ENCODE results near the gene NRG3. TPM values are rescaled to one million over a fixed set of nuclear protein-coding genes. Genes with fewer than 3 reads are reported as not detected.

The NRG3 gene
- total RNA-seq, 4 donors from 2014 or later = under 0.01 to 0.65 (median 0.17) TPM

- no peaks in the 10 kb centered on the region for H3K4me1 ChIP-seq
- no peak overlapping the region for H3K4me3 ChIP-seq
- no peaks in the 10 kb centered on the region for H3K36me3 ChIP-seq
- DNase-seq (ENCODE audit: extremely low spot score) = no peak
- 78% methylated on average over 4 of the region's 4 CpGs for WGBS
- H3K9me3 ChIP-seq = no peaks in the 10 kb centered on the region
- H3K27ac ChIP-seq (replicated peaks in 1 of 4) = no peak overlapping the region
- TF ChIP-seq EP300 (IDR thresholded peaks at IDR 0.05) (no peak), POLR2A (IDR thresholded peaks at IDR 0.05; ENCODE audit: low read depth) (no peak), POLR2AphosphoS5 (IDR thresholded peaks at IDR 0.05) (no peak), CTCF (IDR thresholded peaks at IDR 0.05) (no peak)
- H3K27me3 ChIP-seq = no peaks in the 10 kb centered on the region
- intact Hi-C loops (cut with DNase I) = no loop called here
Measured at GRCh38 chr10:82391971-82392370, 517.0 kb downstream of the NRG3 start.

DNA sequence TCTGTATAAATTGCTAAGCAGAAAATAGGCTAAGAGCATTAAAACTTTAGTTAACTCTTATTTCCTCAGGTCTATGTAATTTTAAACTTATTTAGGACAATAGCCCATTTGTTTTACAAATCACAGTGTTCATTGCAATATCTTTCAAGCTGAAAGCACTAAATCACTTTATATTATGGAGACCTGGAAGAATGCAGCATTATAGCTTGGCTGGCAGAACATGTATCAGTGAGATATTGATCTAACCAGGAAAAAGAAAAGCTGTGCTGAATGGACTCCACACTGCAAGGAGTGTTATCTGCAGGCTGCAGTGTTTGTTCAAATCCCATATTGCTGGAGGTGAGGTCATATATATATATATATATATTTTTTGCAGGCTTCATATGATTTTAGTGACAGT lies 517.5 kb downstream of the NRG3 start:
- no peak for DNase-seq (ENCODE audit: extremely low spot score)
- intact Hi-C loops (cut with DNase I) = no loop called here
- TF ChIP-seq POLR2AphosphoS5 (IDR thresholded peaks at IDR 0.05) (no peak), EP300 (IDR thresholded peaks at IDR 0.05) (no peak)
- no peaks in the 10 kb centered on the region for H3K9me3 ChIP-seq
- H3K27me3 ChIP-seq = no peaks in the 10 kb centered on the region
- H3K27ac ChIP-seq (replicated peaks in 1 of 4) = no peak overlapping the region
- no peaks in the 10 kb centered on the region for H3K36me3 ChIP-seq
- no peak overlapping the region for H3K4me3 ChIP-seq
- no peaks in the 10 kb centered on the region for H3K4me1 ChIP-seq

DNA sequence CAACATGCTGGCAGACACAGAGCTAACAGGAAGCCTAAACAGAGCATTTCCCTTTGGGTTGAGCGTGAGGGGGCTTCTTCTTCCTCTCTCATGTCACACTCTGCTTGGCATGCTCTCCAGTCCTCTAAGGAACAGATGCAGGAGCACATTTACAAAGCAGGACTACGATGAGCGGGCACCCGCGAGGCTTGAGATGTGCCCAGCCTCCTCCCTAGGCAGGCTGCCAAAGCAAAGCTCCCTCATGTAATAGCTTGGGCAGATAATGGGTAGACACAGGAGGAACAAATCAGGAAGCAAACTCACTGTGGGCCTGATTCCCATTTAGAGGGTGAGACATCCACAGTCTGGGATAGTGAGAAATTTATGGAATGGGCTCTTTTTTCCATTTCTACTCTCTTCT lies 519.1 kb downstream of the NRG3 start:
- Histone ChIP-seq H3K9me3 (no peaks in the 10 kb centered on the region), H3K27me3 (no peaks in the 10 kb centered on the region), H3K4me1 (no peaks in the 10 kb centered on the region), H3K36me3 (no peaks in the 10 kb centered on the region), H3K4me3 (no peak overlapping the region), H3K27ac (replicated peaks in 1 of 4) (no peak overlapping the region)
- DNase-seq (ENCODE audit: extremely low spot score) = no peak
- intact Hi-C loops (cut with DNase I) = no loop called here
- no peak for TF ChIP-seq CTCF (IDR thresholded peaks at IDR 0.05)
- no peak for TF ChIP-seq POLR2A (IDR thresholded peaks at IDR 0.05; ENCODE audit: low read depth)
- no peak for TF ChIP-seq EP300 (IDR thresholded peaks at IDR 0.05)
- no peak for TF ChIP-seq POLR2AphosphoS5 (IDR thresholded peaks at IDR 0.05)
- 86% methylated on average over 5 of the region's 5 CpGs for WGBS

GRCh38 chr10:82394987-82395386 lies 520.0 kb downstream of the NRG3 start:
- H3K36me3 ChIP-seq = no peaks in the 10 kb centered on the region
- H3K27me3 ChIP-seq = no peaks in the 10 kb centered on the region
- no peak for DNase-seq (ENCODE audit: extremely low spot score)
- no peak overlapping the region for H3K27ac ChIP-seq (replicated peaks in 1 of 4)
- intact Hi-C loops (cut with DNase I) = no loop called here
- no peaks in the 10 kb centered on the region for H3K4me1 ChIP-seq
- no peaks in the 10 kb centered on the region for H3K9me3 ChIP-seq
- TF ChIP-seq POLR2A (IDR thresholded peaks at IDR 0.05; ENCODE audit: low read depth) (no peak), EP300 (IDR thresholded peaks at IDR 0.05) (no peak), CTCF (IDR thresholded peaks at IDR 0.05) (no peak), POLR2AphosphoS5 (IDR thresholded peaks at IDR 0.05) (no peak)
- H3K4me3 ChIP-seq = no peak overlapping the region
- 89% methylated on average over 5 of the region's 5 CpGs for WGBS

GRCh38 chr10:82396886-82397285 lies 521.9 kb downstream of the NRG3 start:
- no peak overlapping the region for H3K27ac ChIP-seq (replicated peaks in 1 of 4)
- no peaks in the 10 kb centered on the region for H3K27me3 ChIP-seq
- no peak overlapping the region for H3K4me3 ChIP-seq
- DNase-seq (ENCODE audit: extremely low spot score) = no peak
- H3K9me3 ChIP-seq = no peaks in the 10 kb centered on the region
- no peaks in the 10 kb centered on the region for H3K4me1 ChIP-seq
- no peaks in the 10 kb centered on the region for H3K36me3 ChIP-seq
- intact Hi-C loops (cut with DNase I) = no loop called here
- TF ChIP-seq EP300 (IDR thresholded peaks at IDR 0.05) = no peak
- TF ChIP-seq CTCF (IDR thresholded peaks at IDR 0.05) = no peak
- TF ChIP-seq POLR2AphosphoS5 (IDR thresholded peaks at IDR 0.05) = no peak
- no peak for TF ChIP-seq POLR2A (IDR thresholded peaks at IDR 0.05; ENCODE audit: low read depth)

Measured in esophagus muscularis mucosa (tissue), 4 donors.